Trophoblast cell (in vitro differentiated cells and primary cell): ENCODE data around the gene PCDHGB3.
"Not testable (repeated sequence)": the region's sequence is repeated elsewhere in the genome, so short reads cannot be mapped to it uniquely, and the experiment has no call there.

Experiments
- DNase-seq, 2 donors: peaks; one replicate each; pipeline ENCODE4 v3.0.0-alpha.2; 2016
- H2AFZ ChIP-seq: 2 replicates; pipeline ENCODE4 v1.6.1; 2013; ENCODE audit warnings: low read length, moderate library complexity, mild to moderate bottlenecking; ENCODE audit not compliant: insufficient read depth, poor library complexity
- H2AK5ac ChIP-seq: 2 replicates; pipeline ENCODE4 v1.6.1; 2013; ENCODE audit warnings: mild to moderate bottlenecking, low read length
- H2BK120ac ChIP-seq: 2 replicates; pipeline ENCODE4 v1.6.1; 2013; ENCODE audit warnings: low read length, mild to moderate bottlenecking, moderate library complexity; ENCODE audit not compliant: insufficient read depth, poor library complexity
- H2BK12ac ChIP-seq: 2 replicates; pipeline ENCODE4 v1.6.1; 2013; ENCODE audit warnings: mild to moderate bottlenecking, low read length, moderate library complexity
- H2BK5ac ChIP-seq: 2 replicates; pipeline ENCODE4 v1.6.1; 2013; ENCODE audit warnings: low read length, low read depth, moderate library complexity, mild to moderate bottlenecking; ENCODE audit not compliant: poor library complexity
- H3K14ac ChIP-seq: 2 replicates; pipeline ENCODE4 v1.6.1; 2013; ENCODE audit warnings: mild to moderate bottlenecking, low read length
- H3K18ac ChIP-seq: 2 replicates; pipeline ENCODE4 v1.6.1; 2013; ENCODE audit warnings: mild to moderate bottlenecking, low read length
- H3K23ac ChIP-seq: 2 replicates; pipeline ENCODE4 v1.6.1; 2013; ENCODE audit warnings: low read length
- H3K27ac ChIP-seq: 2 replicates; pipeline ENCODE4 v1.5.1; 2013; ENCODE audit warnings: low read depth, mild to moderate bottlenecking, inconsistent platforms, low read length, moderate library complexity
- H3K27me3 ChIP-seq: 2 replicates; pipeline ENCODE4 v1.6.1; 2013; ENCODE audit warnings: inconsistent platforms, mild to moderate bottlenecking, low read length, moderate library complexity; ENCODE audit not compliant: insufficient read depth
- H3K36me3 ChIP-seq, 2 experiments: 1 replicate in 1 of 2; 2 replicates in 1 of 2; pipeline ENCODE4 v1.6.1; 2013; ENCODE audit warnings: low read length in 2 of 2, mild to moderate bottlenecking in 2 of 2, moderate library complexity in 1 of 2; ENCODE audit not compliant: insufficient read depth in 2 of 2, control insufficient read depth in 1 of 2
- H3K4ac ChIP-seq: 2 replicates; pipeline ENCODE4 v1.6.1; 2013; ENCODE audit warnings: low read depth, mild to moderate bottlenecking, low read length, moderate library complexity
- H3K4me1 ChIP-seq, 2 experiments: 1 replicate in 1 of 2; 2 replicates in 1 of 2; pipeline ENCODE4 v1.6.1; 2013; ENCODE audit warnings: low read length in 2 of 2, mild to moderate bottlenecking in 2 of 2, moderate library complexity in 1 of 2; ENCODE audit not compliant: insufficient read depth in 2 of 2, control insufficient read depth in 1 of 2
- H3K4me2 ChIP-seq: 2 replicates; pipeline ENCODE4 v1.6.1; 2013; ENCODE audit warnings: inconsistent platforms, mild to moderate bottlenecking, low read length, moderate library complexity
- H3K4me3 ChIP-seq: 2 replicates; pipeline ENCODE4 v1.5.1; 2013; ENCODE audit warnings: mild to moderate bottlenecking, low read depth, low read length, inconsistent platforms
- H3K79me1 ChIP-seq: one replicate; pipeline ENCODE4 v1.6.1; 2013; ENCODE audit warnings: low read length
- H3K79me2 ChIP-seq: 2 replicates; pipeline ENCODE4 v1.6.1; 2013; ENCODE audit warnings: low read length, mild to moderate bottlenecking; ENCODE audit not compliant: control insufficient read depth, insufficient read depth, poor library complexity
- H3K9ac ChIP-seq: 2 replicates; pipeline ENCODE4 v1.6.1; 2013; ENCODE audit warnings: mild to moderate bottlenecking, low read length
- H3K9me3 ChIP-seq: 2 replicates; pipeline ENCODE4 v1.6.1; 2013; ENCODE audit warnings: low read depth, mild to moderate bottlenecking, control low read depth, inconsistent platforms, low read length; ENCODE audit not compliant: insufficient read depth
- H4K12ac ChIP-seq: 2 replicates; pipeline ENCODE4 v1.6.1; 2013; ENCODE audit warnings: low read depth, mild to moderate bottlenecking, low read length, moderate library complexity
- H4K8ac ChIP-seq: 2 replicates; pipeline ENCODE4 v1.6.1; 2013; ENCODE audit warnings: low read depth, mild to moderate bottlenecking, low read length, moderate library complexity
- H4K91ac ChIP-seq: one replicate; pipeline ENCODE4 v1.6.1; 2013; ENCODE audit warnings: low read depth, mild to moderate bottlenecking, low read length, moderate library complexity
- WGBS: extraction: QIAGEN DNeasy Blood & Tissue Kit; methylation state at CpG from one replicate; pipeline ENCODE4 v1.1.7; 2013; ENCODE audit warnings: missing lambda C conversion rate; ENCODE audit not compliant: insufficient read length, insufficient coverage; ENCODE audit errors: extremely low coverage; 5-methylcytosine and 5-hydroxymethylcytosine counted together

PCDHGB3 gene

GRCh38 chr5:141394401-141395187 is 24.6 kb downstream of the PCDHGB3 start:
- peak overlapping the region; percentile 23 for H3K4me3 ChIP-seq
- not testable (repeated sequence) for H2BK5ac ChIP-seq, H3K14ac ChIP-seq, H3K4ac ChIP-seq, H4K8ac ChIP-seq, H2BK12ac ChIP-seq, DNase-seq, H3K23ac ChIP-seq, H3K27ac ChIP-seq, H3K4me2 ChIP-seq, H3K4me1 ChIP-seq, H2AK5ac ChIP-seq, H3K79me2 ChIP-seq, H4K91ac ChIP-seq, H3K27me3 ChIP-seq, H4K12ac ChIP-seq, H3K18ac ChIP-seq, H2BK120ac ChIP-seq, H3K79me1 ChIP-seq, H2AFZ ChIP-seq, H3K9ac ChIP-seq
- H3K36me3 ChIP-seq, result peaks cover 17 to 25% of the 10 kb centered on the region in 2 experiments
- WGBS, result no CpG with 5 or more reads among the region's 53 CpGs
- H3K9me3 ChIP-seq, result peaks cover 34% of the 10 kb centered on the region

GRCh38 chr5:141397756-141398551 is 27.9 kb downstream of the PCDHGB3 start, which contains the start of gene PCDHGB5:
Gene PCDHGB5, plus strand, starts transcription at chr5:141397947. Its CDS starts 181 bp downstream, at chr5:141398128.
- H4K91ac ChIP-seq, H3K23ac ChIP-seq, H2AFZ ChIP-seq, H2BK12ac ChIP-seq, H3K4me2 ChIP-seq, H2BK5ac ChIP-seq, H2AK5ac ChIP-seq, H3K9ac ChIP-seq, H3K27me3 ChIP-seq, H3K79me1 ChIP-seq, H3K27ac ChIP-seq, H3K79me2 ChIP-seq, H4K12ac ChIP-seq, H3K4me1 ChIP-seq, H3K4ac ChIP-seq, H3K14ac ChIP-seq, H3K4me3 ChIP-seq, H4K8ac ChIP-seq, H3K18ac ChIP-seq, H2BK120ac ChIP-seq: not testable (repeated sequence)
- WGBS, result no CpG with 5 or more reads among the region's 43 CpGs
- peaks cover 10 to 22% of the 10 kb centered on the region in 2 experiments for H3K36me3 ChIP-seq
- H3K9me3 ChIP-seq, result peaks cover 32% of the 10 kb centered on the region
- peak in 1 of 2 donors; percentile 57 for DNase-seq

- Histone ChIP-seq H3K27ac (no peak overlapping the region), H3K4me2 (no peak overlapping the region), H4K91ac (no peak overlapping the region), H2AFZ (no peak overlapping the region), H2AK5ac (no peak overlapping the region), H3K9ac (no peak overlapping the region), H3K18ac (no peak overlapping the region), H2BK120ac (no peak overlapping the region), H3K79me2 (no peaks in the 10 kb centered on the region), H3K27me3 (no peaks in the 10 kb centered on the region), H3K14ac (no peak overlapping the region), H3K4ac (no peak overlapping the region), H3K23ac (no peak overlapping the region), H3K36me3 (peaks cover 6 to 17% of the 10 kb centered on the region in 2 experiments), H4K8ac (no peak overlapping the region), H3K4me3 (no peak overlapping the region), H4K12ac (no peak overlapping the region), H2BK5ac (no peak overlapping the region), H2BK12ac (no peak overlapping the region), H3K79me1 (no peaks in the 10 kb centered on the region), H3K4me1 (no peaks in the 10 kb centered on the region), H3K9me3 (peaks cover 34% of the 10 kb centered on the region)
- DNase-seq, result no peak
- no CpG with 5 or more reads among the region's 15 CpGs for WGBS
These were observed 28.6 kb downstream of the PCDHGB3 start for GRCh38 chr5:141398608-141399007.

GRCh38 chr5:141399555-141400258 is 29.7 kb downstream of the PCDHGB3 start:
- no peak overlapping the region for H3K18ac ChIP-seq
- no peak overlapping the region for H3K23ac ChIP-seq
- no peak overlapping the region for H4K8ac ChIP-seq
- DNase-seq, result no peak
- no peak overlapping the region for H2AK5ac ChIP-seq
- H3K79me2 ChIP-seq, result no peaks in the 10 kb centered on the region
- H3K79me1 ChIP-seq, result no peaks in the 10 kb centered on the region
- no peaks in the 10 kb centered on the region for H3K4me1 ChIP-seq
- H2BK5ac ChIP-seq, result no peak overlapping the region
- H2BK120ac ChIP-seq, result no peak overlapping the region
- no peak overlapping the region for H3K4me3 ChIP-seq
- H4K91ac ChIP-seq, result no peak overlapping the region
- no CpG with 5 or more reads among the region's 61 CpGs for WGBS
- no peak overlapping the region for H2AFZ ChIP-seq
- H3K9ac ChIP-seq, result no peak overlapping the region
- H3K27me3 ChIP-seq, result no peaks in the 10 kb centered on the region
- H4K12ac ChIP-seq, result no peak overlapping the region
- H2BK12ac ChIP-seq, result no peak overlapping the region
- H3K4ac ChIP-seq, result no peak overlapping the region
- no peak overlapping the region for H3K14ac ChIP-seq
- H3K27ac ChIP-seq, result no peak overlapping the region
- H3K9me3 ChIP-seq, result peaks cover 30% of the 10 kb centered on the region
- H3K36me3 ChIP-seq, result peaks cover 3 to 15% of the 10 kb centered on the region in 2 experiments
- no peak overlapping the region for H3K4me2 ChIP-seq
